ENCODE results near the gene SLX4IP.

The SLX4IP gene

GRCh38 chr20:10554285-10554684 is 119.2 kb downstream of the SLX4IP start:
- no peak for DNase-seq

- DNase-seq, result no peak
These were observed 120.3 kb downstream of the SLX4IP start for GRCh38 chr20:10555393-10555792.

GRCh38 chr20:10555865-10556308 is 120.8 kb downstream of the SLX4IP start:
- no peak for DNase-seq

- DNase-seq, result no peak
These were observed 121.5 kb downstream of the SLX4IP start for GRCh38 chr20:10556519-10557083.

GRCh38 chr20:10557685-10558084 is 122.6 kb downstream of the SLX4IP start:
- no peak for DNase-seq

- no peak for DNase-seq
These were observed 123.6 kb downstream of the SLX4IP start for GRCh38 chr20:10558635-10559187.

GRCh38 chr20:10559266-10559665 is 124.2 kb downstream of the SLX4IP start:
- no peak for DNase-seq

- no peak for DNase-seq
These were observed 125.6 kb downstream of the SLX4IP start for GRCh38 chr20:10560686-10561085.

GRCh38 chr20:10561302-10561701 is 126.2 kb downstream of the SLX4IP start:
- DNase-seq, result no peak

- DNase-seq, result no peak
These were observed 127.8 kb downstream of the SLX4IP start for GRCh38 chr20:10562899-10563298.

- DNase-seq, result no peak
These were observed 128.9 kb downstream of the SLX4IP start for GRCh38 chr20:10563935-10564492.

- no peak for DNase-seq
These were observed 130.3 kb downstream of the SLX4IP start for GRCh38 chr20:10565191-10565921.

- DNase-seq, result no peak
These were observed 131.1 kb downstream of the SLX4IP start for GRCh38 chr20:10565922-10566897.

- no peak for DNase-seq
These were observed 132.9 kb downstream of the SLX4IP start for GRCh38 chr20:10568032-10568431.

GRCh38 chr20:10571313-10571815 is 136.3 kb downstream of the SLX4IP start:
- no peak for DNase-seq

- DNase-seq, result no peak
These were observed 137.7 kb downstream of the SLX4IP start for GRCh38 chr20:10572853-10573252.

- no peak for DNase-seq
These were observed 138.3 kb downstream of the SLX4IP start for GRCh38 chr20:10573273-10573950.

- no peak for DNase-seq
These were observed 138.8 kb downstream of the SLX4IP start for GRCh38 chr20:10573951-10574339.

- DNase-seq, result no peak
These were observed 141.4 kb downstream of the SLX4IP start for GRCh38 chr20:10576411-10577090.

- no peak for DNase-seq
These were observed 142.5 kb downstream of the SLX4IP start for GRCh38 chr20:10577648-10578047.

- DNase-seq, result no peak
These were observed 143.5 kb downstream of the SLX4IP start for GRCh38 chr20:10578607-10579006.
